HepG2 (cell line): ENCODE measurements around the gene PPM1F. TPM values are rescaled to one million over a fixed set of nuclear protein-coding genes. Genes with fewer than 3 reads are reported as not detected.

ENCODE experiments used
- ATF7-NPFF ChIP-seq: sonication (generic); formaldehyde crosslinking; IDR thresholded peaks from 2 replicates; pipeline ENCODE4 v1.8.1; 2023; ENCODE audit warnings: mild to moderate bottlenecking, low read depth, missing genetic modification reagents, moderate library complexity
- ELF4 ChIP-seq: sonication (generic); formaldehyde crosslinking; IDR thresholded peaks from 2 replicates; pipeline ENCODE4 v1.5.0; 2020; ENCODE audit warnings: missing genetic modification reagents, mild to moderate bottlenecking, moderate library complexity, borderline replicate concordance
- ETV6 ChIP-seq: sonication (generic); formaldehyde crosslinking; conservative IDR thresholded peaks from 2 replicates; pipeline ENCODE4 v1.4.0; 2020; ENCODE audit warnings: missing genetic modification reagents
- FIP1L1 ChIP-seq: fragments of 200-400 bp; formaldehyde crosslinking; IDR thresholded peaks from 2 replicates; pipeline ENCODE4 v1.6.1; 2018; ENCODE audit warnings: low read depth, mild to moderate bottlenecking, low read length, moderate library complexity, borderline replicate concordance; ENCODE audit not compliant: insufficient read depth
- GATAD1 ChIP-seq: IDR thresholded peaks from 2 replicates; pipeline ENCODE4 v1.6.1; 2016; ENCODE audit warnings: missing genetic modification reagents, missing compliant biosample characterization
- KLF6 ChIP-seq: IDR thresholded peaks from 2 replicates; pipeline ENCODE4 v1.8.0; 2016; ENCODE audit warnings: missing biosample characterization, missing genetic modification reagents
- MAFG ChIP-seq: sonication (generic); formaldehyde crosslinking; IDR thresholded peaks from 2 replicates; pipeline ENCODE4 v1.5.1; 2020; ENCODE audit warnings: mild to moderate bottlenecking, missing genetic modification reagents
- MAFK ChIP-seq, 2 experiments: IDR thresholded peaks in 1 of 2; conservative IDR thresholded peaks in 1 of 2; 2 replicates each; pipeline ENCODE4 v1.6.1; 2011; ENCODE audit warnings: improper control_type of control experiment in 2 of 2, low read length in 2 of 2
- MYNN ChIP-seq: sonication (generic); formaldehyde crosslinking; IDR thresholded peaks from 2 replicates; pipeline ENCODE4 v1.4.0; 2020; ENCODE audit warnings: mild to moderate bottlenecking, low read depth, missing genetic modification reagents
- RELA ChIP-seq: sonication (generic); formaldehyde crosslinking; IDR thresholded peaks from 2 replicates; pipeline ENCODE4 v1.4.0; 2020; ENCODE audit warnings: missing genetic modification reagents
- SATB2 ChIP-seq: sonication (generic); formaldehyde crosslinking; IDR thresholded peaks from 2 replicates; pipeline ENCODE4 v1.5.0; 2020; ENCODE audit warnings: missing genetic modification reagents
- TAF1 ChIP-seq: sonication (generic); formaldehyde crosslinking; IDR thresholded peaks from 2 replicates; pipeline ENCODE4 v1.4.0; 2020; ENCODE audit warnings: missing genetic modification reagents
- ZHX2 ChIP-seq, 2 experiments: sonication (generic) in 1 of 2; formaldehyde crosslinking in 1 of 2; IDR thresholded peaks; 2 replicates each; pipeline versions ENCODE4 v1.6.1 to v1.9.0; 2014 to 2022; ENCODE audit warnings: antibody characterized with exemption in 1 of 2, borderline replicate concordance in 1 of 2, inconsistent platforms in 1 of 2, low read depth in 1 of 2, missing genetic modification reagents in 1 of 2
- ZNF329 ChIP-seq: sonication (generic); formaldehyde crosslinking; IDR thresholded peaks from 2 replicates; pipeline ENCODE4 v1.9.0; 2021; ENCODE audit warnings: low read depth, mild to moderate bottlenecking, missing genetic modification reagents
- ZNF34 ChIP-seq: sonication (generic); formaldehyde crosslinking; IDR thresholded peaks from 2 replicates; pipeline ENCODE4 v1.4.0; 2020; ENCODE audit warnings: mild to moderate bottlenecking, missing genetic modification reagents, borderline replicate concordance
- ZNF547 ChIP-seq: sonication (generic); formaldehyde crosslinking; IDR thresholded peaks from 2 replicates; pipeline ENCODE4 v1.5.1; 2020; ENCODE audit warnings: mild to moderate bottlenecking, missing genetic modification reagents
- ZNF558 ChIP-seq: sonication (generic); formaldehyde crosslinking; IDR thresholded peaks from 2 replicates; pipeline ENCODE4 v1.9.0; 2022; ENCODE audit warnings: mild to moderate bottlenecking, missing genetic modification reagents, borderline replicate concordance
- ZSCAN20 ChIP-seq: sonication (generic); formaldehyde crosslinking; IDR thresholded peaks from 2 replicates; pipeline ENCODE4 v1.4.0; 2020; ENCODE audit warnings: missing genetic modification reagents, mild to moderate bottlenecking, borderline replicate concordance
- polyA plus RNA-seq, 8 experiments: library from polyadenylated mRNA; depleted of rRNA in 3 of 8; stranded (reverse) in 7 of 8; unstranded in 1 of 8; fragments of >200 nt; fragmentation: Illumina TruSeq in 4 of 8; extraction: Trizol in 4 of 8; gene quantifications; 2 replicates each; pipeline versions ENCODE4 v1.2.1 to v1.2.3, GENCODE V29; 2011 to 2016; ENCODE audit warnings: low read depth in 4 of 8, missing spikeins in 1 of 8, mixed read lengths in 1 of 8; ENCODE audit not compliant: insufficient read depth in 1 of 8
- total RNA-seq, 5 experiments: library from RNA; depleted of rRNA; stranded (reverse); fragments of >200 nt; fragmentation: Illumina TruSeq; extraction: Trizol; gene quantifications; 2 replicates each; pipeline ENCODE4 v1.2.3, GENCODE V29; 2016; ENCODE audit warnings: low read depth in 1 of 5
- TF ChIP-seq, protein P1 (sequence below): sonication (generic); formaldehyde crosslinking; IDR thresholded peaks from 2 replicates; pipeline ENCODE4 v1.4.0; 2020; ENCODE audit warnings: missing genetic modification reagents
- TF ChIP-seq, protein P2 (sequence below): sonication (generic); formaldehyde crosslinking; IDR thresholded peaks from 2 replicates; pipeline ENCODE4 v1.8.1; 2023; ENCODE audit warnings: missing genetic modification reagents, mild to moderate bottlenecking, borderline replicate concordance
- TF ChIP-seq, protein P3 (sequence below): sonication (generic); formaldehyde crosslinking; IDR thresholded peaks from 2 replicates; pipeline ENCODE4 v1.4.0; 2020; ENCODE audit warnings: mild to moderate bottlenecking, missing genetic modification reagents

Gene PPM1F
- total and polyA plus RNA-seq, 2 of the 13 experiments (the other 11 are each of a cell fraction or from before 2014, with no cell fraction given) = 11.0 to 19.6 TPM

GRCh38 chr22:21938071-21938822 is 14.4 kb downstream of the PPM1F start (continued):
- TF ChIP-seq, protein P1, sequence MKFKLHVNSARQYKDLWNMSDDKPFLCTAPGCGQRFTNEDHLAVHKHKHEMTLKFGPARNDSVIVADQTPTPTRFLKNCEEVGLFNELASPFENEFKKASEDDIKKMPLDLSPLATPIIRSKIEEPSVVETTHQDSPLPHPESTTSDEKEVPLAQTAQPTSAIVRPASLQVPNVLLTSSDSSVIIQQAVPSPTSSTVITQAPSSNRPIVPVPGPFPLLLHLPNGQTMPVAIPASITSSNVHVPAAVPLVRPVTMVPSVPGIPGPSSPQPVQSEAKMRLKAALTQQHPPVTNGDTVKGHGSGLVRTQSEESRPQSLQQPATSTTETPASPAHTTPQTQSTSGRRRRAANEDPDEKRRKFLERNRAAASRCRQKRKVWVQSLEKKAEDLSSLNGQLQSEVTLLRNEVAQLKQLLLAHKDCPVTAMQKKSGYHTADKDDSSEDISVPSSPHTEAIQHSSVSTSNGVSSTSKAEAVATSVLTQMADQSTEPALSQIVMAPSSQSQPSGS = no peak
- TF ChIP-seq, protein P2, sequence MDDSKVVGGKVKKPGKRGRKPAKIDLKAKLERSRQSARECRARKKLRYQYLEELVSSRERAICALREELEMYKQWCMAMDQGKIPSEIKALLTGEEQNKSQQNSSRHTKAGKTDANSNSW (CRISPR knock-in tag) = no peak
- TF ChIP-seq FIP1L1 (no peak), ZNF329 (CRISPR knock-in tag) (0 out of 2 replicates have a peak, but pooled peaks have one; percentile 35), MAFG (CRISPR knock-in tag) (no peak), KLF6 (CRISPR knock-in tag) (peak; percentile 45; the same call in 1 of the 2 replicates), ZHX2 (IDR thresholded peaks at IDR 0.05; ENCODE audit: low read depth) (no peak), ZHX2 (CRISPR knock-in tag; IDR thresholded peaks at IDR 0.05; ENCODE audit: borderline replicate concordance) (no peak), ATF7-NPFF (peak; percentile 84; the same call in 1 of the 2 replicates), ELF4 (CRISPR knock-in tag) (no peak), MAFK (conservative IDR thresholded peaks at IDR 0.05 in 1 of 2, IDR thresholded peaks at IDR 0.05 in 1 of 2; ENCODE audit: low read length in 2 of 2) (no peak), SATB2 (CRISPR knock-in tag) (no peak), ZNF34 (CRISPR knock-in tag) (no peak), ZNF547 (peak; percentile 44; the same call in 1 of the 2 replicates), RELA (CRISPR knock-in tag) (no peak; the same call in 1 of the 2 replicates), ZSCAN20 (CRISPR knock-in tag) (no peak), ZNF558 (CRISPR knock-in tag) (no peak), GATAD1 (peak; percentile 47), MYNN (no peak), TAF1 (CRISPR knock-in tag) (peak; percentile 71), ETV6 (CRISPR knock-in tag) (peak; percentile 91; the same call in 1 of the 2 replicates)
- TF ChIP-seq, protein P3, sequence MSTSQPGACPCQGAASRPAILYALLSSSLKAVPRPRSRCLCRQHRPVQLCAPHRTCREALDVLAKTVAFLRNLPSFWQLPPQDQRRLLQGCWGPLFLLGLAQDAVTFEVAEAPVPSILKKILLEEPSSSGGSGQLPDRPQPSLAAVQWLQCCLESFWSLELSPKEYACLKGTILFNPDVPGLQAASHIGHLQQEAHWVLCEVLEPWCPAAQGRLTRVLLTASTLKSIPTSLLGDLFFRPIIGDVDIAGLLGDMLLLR (CRISPR knock-in tag) = no peak
